HG02642 (cell line): ENCODE data around the gene BCAS4.
"Not testable (repeated sequence)": the region's sequence is repeated elsewhere in the genome, so short reads cannot be mapped to it uniquely, and the experiment has no call there.

Experiments used
- ATAC-seq: cut with Tn5 transposase; IDR thresholded peaks from one replicate; pipeline ENCODE4 v1.9.1; 2021; ENCODE audit warnings: mild to moderate bottlenecking; ENCODE audit not compliant: unreplicated experiment, poor library complexity

Gene BCAS4

GRCh38 chr20:50769551-50770085 lies 25.2 kb upstream of the BCAS4 start:
- not testable (repeated sequence) for ATAC-seq

- ATAC-seq: not testable (repeated sequence)
Observed at GRCh38 chr20:50771419-50772080, 23.3 kb upstream of the BCAS4 start.

- ATAC-seq: no peak
Observed at GRCh38 chr20:50772420-50773185, 22.3 kb upstream of the BCAS4 start.

- no peak for ATAC-seq
Observed at GRCh38 chr20:50774515-50774914, 20.3 kb upstream of the BCAS4 start.

- no peak for ATAC-seq
Observed at GRCh38 chr20:50776122-50776817, 18.6 kb upstream of the BCAS4 start.

GRCh38 chr20:50777373-50777772 lies 17.5 kb upstream of the BCAS4 start:
- ATAC-seq: no peak

GRCh38 chr20:50778994-50779393 lies 15.9 kb upstream of the BCAS4 start:
- not testable (repeated sequence) for ATAC-seq

- no peak for ATAC-seq
Observed at GRCh38 chr20:50783390-50783789, 11.5 kb upstream of the BCAS4 start.

- ATAC-seq: no peak
Observed at GRCh38 chr20:50783903-50784302, 11.0 kb upstream of the BCAS4 start.

- no peak for ATAC-seq
Observed at GRCh38 chr20:50784464-50784863, 10.4 kb upstream of the BCAS4 start.

GRCh38 chr20:50786703-50787102 lies 8.2 kb upstream of the BCAS4 start:
- ATAC-seq: no peak

GRCh38 chr20:50787181-50787580 lies 7.7 kb upstream of the BCAS4 start:
- ATAC-seq: no peak

GRCh38 chr20:50788045-50788991 lies 6.5 kb upstream of the BCAS4 start:
- no peak for ATAC-seq

- no peak for ATAC-seq
Observed at GRCh38 chr20:50789968-50790650, 4.8 kb upstream of the BCAS4 start.

- peak; percentile 56 for ATAC-seq
Observed at GRCh38 chr20:50790651-50791277, 4.1 kb upstream of the BCAS4 start.

GRCh38 chr20:50792708-50793574 lies 1.9 kb upstream of the BCAS4 start:
- ATAC-seq: no peak

- not testable (repeated sequence) for ATAC-seq
Observed at GRCh38 chr20:50793575-50794016, 1.3 kb upstream of the BCAS4 start.
